Esophagus muscularis mucosa (tissue), 4 donors: ENCODE results near the gene IPO11. TPM values are rescaled to one million over a fixed set of nuclear protein-coding genes. Genes with fewer than 3 reads are reported as not detected.

Source experiments
- DNase-seq: peaks from one replicate; pipeline ENCODE4 v3.0.0-alpha.2; 2017; ENCODE audit errors: extremely low spot score
- H3K27ac ChIP-seq, 4 donors: fragments of 200-600 bp; sonication (generic); replicated peaks in 1 of 4; 1 replicate in 3 of 4; 2 replicates in 1 of 4; pipeline ENCODE4 v1.5.1; 2016 to 2019; ENCODE audit warnings: mild to moderate bottlenecking in 1 of 4
- H3K27me3 ChIP-seq, 4 donors: fragments of 200-600 bp; sonication (generic); one replicate each; pipeline versions ENCODE4 v1.5.1 to v1.6.0; 2016 to 2019
- H3K36me3 ChIP-seq, 4 donors: fragments of 200-600 bp; sonication (generic); one replicate each; pipeline ENCODE4 v1.5.1; 2016 to 2019
- H3K4me1 ChIP-seq, 4 donors: fragments of 200-600 bp; sonication (generic); one replicate each; pipeline ENCODE4 v1.5.1; 2016 to 2019
- H3K4me3 ChIP-seq, 4 donors: fragments of 200-600 bp; sonication (generic); 1 replicate in 2 of 4; 2 replicates in 2 of 4; pipeline ENCODE4 v1.5.1; 2016 to 2019; ENCODE audit warnings: mild to moderate bottlenecking in 4 of 4, moderate library complexity in 1 of 4
- H3K9me3 ChIP-seq, 4 donors: fragments of 200-600 bp; sonication (generic); 1 replicate in 3 of 4; 2 replicates in 1 of 4; pipeline ENCODE4 v1.5.1; 2016 to 2019
- EP300 ChIP-seq: sonication (generic); formaldehyde crosslinking; IDR thresholded peaks from one replicate; pipeline ENCODE4 v1.6.1; 2017; ENCODE audit warnings: antibody characterized with exemption
- POLR2A ChIP-seq: fragments of 450-650 bp; IDR thresholded peaks from one replicate; pipeline ENCODE4 v1.6.1; 2017; ENCODE audit warnings: antibody characterized with exemption, moderate library complexity, mild to moderate bottlenecking, low read depth
- POLR2AphosphoS5 ChIP-seq, 2 donors: sonication (generic); formaldehyde crosslinking; IDR thresholded peaks; one replicate each; pipeline ENCODE4 v1.6.1; 2017; ENCODE audit warnings: antibody characterized with exemption in 2 of 2
- WGBS: methylation state at CpG from one replicate; pipeline ENCODE4 v1.1.5; 2018; 5-methylcytosine and 5-hydroxymethylcytosine counted together
- intact Hi-C: fragments of 100-400 bp; cut with DNase I; formaldehyde crosslinking; loops from one replicate; pipeline ENCODE4 v1.15.1; 2023
- total RNA-seq, 4 donors: library from RNA; depleted of rRNA; stranded (reverse); fragments of >200 nt; gene quantifications; one replicate each; pipeline versions ENCODE4 v1.1.0 to v1.2.1, GENCODE V29; 2016
- TF ChIP-seq, protein P1 (sequence below), 3 experiments: fragments of 200-600 bp in 2 of 3; fragments of 450-650 bp in 1 of 3; sonication (generic) in 2 of 3; IDR thresholded peaks; one replicate each; pipeline ENCODE4 v1.5.1; 2017 to 2019; ENCODE audit warnings: antibody characterized with exemption in 3 of 3, mild to moderate bottlenecking in 2 of 3, moderate library complexity in 1 of 3

Gene IPO11
- total RNA-seq, 4 donors from 2014 or later = 14.8 to 19.6 (median 18.3) TPM

DNA sequence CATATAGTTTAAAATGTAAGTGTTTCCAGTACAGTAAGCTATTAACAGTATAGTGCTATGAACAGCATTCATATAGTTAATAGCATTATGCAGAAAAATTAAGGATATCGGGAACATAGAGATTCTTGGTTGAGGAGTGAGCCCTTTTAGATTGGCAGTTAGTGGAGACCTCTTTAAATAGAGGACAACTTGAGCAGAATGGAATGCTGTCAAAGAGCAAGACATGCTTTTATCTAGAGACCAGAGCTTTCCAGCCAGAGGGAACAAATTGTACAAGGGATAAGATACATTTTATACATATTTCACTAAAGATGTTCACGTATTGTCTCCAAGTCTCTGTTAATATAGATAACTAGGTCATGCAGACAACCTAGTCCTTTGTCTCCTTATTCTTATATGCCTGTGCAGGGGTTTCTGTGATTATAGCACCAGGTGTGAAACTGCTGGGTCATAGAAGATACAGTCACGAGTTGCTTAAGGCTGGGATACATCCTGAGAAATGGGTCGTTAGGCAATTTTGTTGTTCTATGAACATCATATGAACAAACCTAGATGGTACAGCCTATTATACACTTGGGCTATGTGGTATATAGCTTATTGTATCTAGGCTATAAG lies 6.0 kb downstream of the IPO11 start:
- Histone ChIP-seq H3K9me3 (no peaks in the 10 kb centered on the region), H3K4me3 (no peak overlapping the region), H3K4me1 (peaks cover 6 to 18% (median 12%) of the 10 kb centered on the region in 4 donors), H3K27me3 (no peaks in the 10 kb centered on the region), H3K27ac (no peak overlapping the region), H3K36me3 (no peaks in the 10 kb centered on the region)
- WGBS = 92% methylated on average over 4 of the region's 4 CpGs
- DNase-seq = no peak
- intact Hi-C loops = no loop called here
- TF ChIP-seq, protein P1, sequence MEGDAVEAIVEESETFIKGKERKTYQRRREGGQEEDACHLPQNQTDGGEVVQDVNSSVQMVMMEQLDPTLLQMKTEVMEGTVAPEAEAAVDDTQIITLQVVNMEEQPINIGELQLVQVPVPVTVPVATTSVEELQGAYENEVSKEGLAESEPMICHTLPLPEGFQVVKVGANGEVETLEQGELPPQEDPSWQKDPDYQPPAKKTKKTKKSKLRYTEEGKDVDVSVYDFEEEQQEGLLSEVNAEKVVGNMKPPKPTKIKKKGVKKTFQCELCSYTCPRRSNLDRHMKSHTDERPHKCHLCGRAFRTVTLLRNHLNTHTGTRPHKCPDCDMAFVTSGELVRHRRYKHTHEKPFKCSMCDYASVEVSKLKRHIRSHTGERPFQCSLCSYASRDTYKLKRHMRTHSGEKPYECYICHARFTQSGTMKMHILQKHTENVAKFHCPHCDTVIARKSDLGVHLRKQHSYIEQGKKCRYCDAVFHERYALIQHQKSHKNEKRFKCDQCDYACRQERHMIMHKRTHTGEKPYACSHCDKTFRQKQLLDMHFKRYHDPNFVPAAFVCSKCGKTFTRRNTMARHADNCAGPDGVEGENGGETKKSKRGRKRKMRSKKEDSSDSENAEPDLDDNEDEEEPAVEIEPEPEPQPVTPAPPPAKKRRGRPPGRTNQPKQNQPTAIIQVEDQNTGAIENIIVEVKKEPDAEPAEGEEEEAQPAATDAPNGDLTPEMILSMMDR (IDR thresholded peaks at IDR 0.05) = no peak
- no peak for TF ChIP-seq POLR2AphosphoS5 (IDR thresholded peaks at IDR 0.05)
- TF ChIP-seq POLR2A = no peak

DNA sequence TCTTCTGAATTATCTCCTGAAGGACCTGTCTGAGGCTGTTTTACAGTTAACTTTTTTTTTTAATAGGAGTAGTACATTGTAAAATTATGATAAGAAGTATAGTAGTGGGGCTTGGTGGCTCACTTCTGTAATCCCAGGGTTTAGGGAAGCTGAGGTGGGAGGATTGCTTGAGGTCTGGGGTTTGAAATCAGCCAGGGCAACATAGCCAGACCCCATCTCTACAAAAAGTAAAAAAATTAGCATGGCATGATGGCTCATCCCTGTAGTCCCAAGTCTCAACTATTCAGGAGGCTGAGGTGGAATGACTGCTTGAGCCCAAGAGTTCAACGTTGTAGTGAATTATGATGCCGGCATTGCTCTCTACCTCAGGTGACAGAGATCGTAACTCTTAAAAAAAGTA lies 7.0 kb downstream of the IPO11 start:
- intact Hi-C loops = no loop called here

DNA sequence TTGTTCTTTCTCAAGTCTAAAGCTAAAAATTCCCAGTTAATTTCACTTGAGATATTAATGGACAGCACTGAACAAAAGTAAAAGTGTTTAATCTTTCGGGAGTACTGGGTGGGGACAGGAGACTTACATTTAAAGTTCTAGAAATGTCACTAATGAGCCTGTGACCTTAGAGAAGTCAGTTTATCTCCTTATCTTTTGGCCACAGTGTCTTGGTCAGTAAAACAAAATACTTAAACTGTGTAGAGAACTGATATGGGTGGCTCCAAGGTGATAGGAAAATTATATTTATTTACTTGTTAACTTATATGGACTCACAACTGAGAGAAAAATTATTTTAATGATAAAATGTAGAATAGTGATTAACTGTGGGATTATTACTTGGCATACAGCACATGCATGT lies 8.9 kb downstream of the IPO11 start:
- no peak overlapping the region for H3K4me3 ChIP-seq
- TF ChIP-seq, protein P1 (IDR thresholded peaks at IDR 0.05) = no peak
- TF ChIP-seq EP300 (no peak), POLR2A (no peak), POLR2AphosphoS5 (IDR thresholded peaks at IDR 0.05) (no peak)
- 91% methylated on average over 1 of the region's 1 CpG for WGBS
- no peaks in the 10 kb centered on the region for H3K9me3 ChIP-seq
- H3K36me3 ChIP-seq = no peaks in the 10 kb centered on the region
- intact Hi-C loops = no loop called here
- H3K4me1 ChIP-seq = peaks cover 0 to 12% (median 0%) of the 10 kb centered on the region in 4 donors
- H3K27ac ChIP-seq = no peak overlapping the region
- no peaks in the 10 kb centered on the region for H3K27me3 ChIP-seq
- DNase-seq = no peak

More for the DNA sequence above, 7.0 kb downstream of the IPO11 start:
- DNase-seq = no peak
- Histone ChIP-seq H3K9me3 (no peaks in the 10 kb centered on the region), H3K27ac (no peak overlapping the region), H3K36me3 (no peaks in the 10 kb centered on the region), H3K4me3 (no peak overlapping the region), H3K4me1 (peaks cover 0 to 12% (median 2%) of the 10 kb centered on the region in 4 donors), H3K27me3 (no peaks in the 10 kb centered on the region)
- 97% methylated on average over 3 of the region's 3 CpGs for WGBS
- TF ChIP-seq EP300 = no peak
- TF ChIP-seq POLR2A = no peak
- TF ChIP-seq POLR2AphosphoS5 (IDR thresholded peaks at IDR 0.05) = no peak
- TF ChIP-seq, protein P1 (IDR thresholded peaks at IDR 0.05) = no peak

DNA sequence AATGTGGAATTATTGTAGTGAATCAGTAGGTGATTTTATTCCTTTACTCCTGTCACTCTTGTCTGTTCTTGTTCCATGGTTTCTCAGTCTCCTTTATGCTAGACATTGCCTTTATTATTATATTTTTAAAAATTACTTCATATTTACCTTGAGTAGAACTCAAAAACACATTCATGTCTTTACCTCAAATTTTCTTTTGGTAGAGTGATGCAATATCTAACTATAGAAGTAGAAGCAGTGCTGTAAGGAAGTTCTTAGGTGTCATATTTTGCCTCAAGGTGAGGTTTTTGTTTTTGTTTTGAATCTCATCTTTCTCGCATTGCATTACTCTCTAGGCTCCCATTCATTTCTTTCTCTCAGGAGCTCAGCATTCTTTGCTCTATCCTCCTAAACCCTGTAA lies 12.2 kb downstream of the IPO11 start:
- no peak overlapping the region for H3K27ac ChIP-seq
- WGBS = 100% methylated on average over 1 of the region's 1 CpG
- TF ChIP-seq POLR2AphosphoS5 (IDR thresholded peaks at IDR 0.05) (no peak), POLR2A (no peak), EP300 (no peak)
- TF ChIP-seq, protein P1 (IDR thresholded peaks at IDR 0.05) = no peak
- H3K4me1 ChIP-seq = peaks cover 0 to 12% (median 0%) of the 10 kb centered on the region in 4 donors
- DNase-seq = no peak
- no peaks in the 10 kb centered on the region for H3K27me3 ChIP-seq
- no peak overlapping the region for H3K4me3 ChIP-seq
- no peaks in the 10 kb centered on the region for H3K36me3 ChIP-seq
- intact Hi-C loops = no loop called here
- no peaks in the 10 kb centered on the region for H3K9me3 ChIP-seq
